AG08395 (cell line): ENCODE measurements around the gene ADD3.

Experiments used
- DNase-seq: peaks from one replicate; pipeline ENCODE4 v3.0.0; 2012; ENCODE audit warnings: mixed read lengths, low spot score

Gene ADD3

DNA sequence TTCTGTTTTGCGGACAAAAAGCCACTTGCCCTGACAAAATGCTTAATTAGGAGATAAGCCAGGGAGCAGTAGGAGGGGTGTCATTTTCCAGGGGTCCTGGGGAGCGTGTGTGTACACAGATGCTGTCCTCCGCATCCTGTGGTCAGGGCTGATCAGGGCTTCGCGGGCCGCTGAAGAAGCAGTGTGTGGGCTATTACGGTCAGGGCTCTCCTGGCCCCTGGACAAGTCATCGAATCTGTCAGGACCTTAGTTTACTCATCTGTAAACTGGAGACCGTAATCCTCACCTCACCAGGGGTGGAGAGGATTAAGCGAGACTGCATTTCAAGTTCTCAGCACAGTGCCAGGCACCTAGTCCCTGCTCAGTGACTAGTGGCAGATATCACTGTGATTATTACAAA, 173.7 kb downstream of the ADD3 start:
- DNase-seq: no peak

DNA sequence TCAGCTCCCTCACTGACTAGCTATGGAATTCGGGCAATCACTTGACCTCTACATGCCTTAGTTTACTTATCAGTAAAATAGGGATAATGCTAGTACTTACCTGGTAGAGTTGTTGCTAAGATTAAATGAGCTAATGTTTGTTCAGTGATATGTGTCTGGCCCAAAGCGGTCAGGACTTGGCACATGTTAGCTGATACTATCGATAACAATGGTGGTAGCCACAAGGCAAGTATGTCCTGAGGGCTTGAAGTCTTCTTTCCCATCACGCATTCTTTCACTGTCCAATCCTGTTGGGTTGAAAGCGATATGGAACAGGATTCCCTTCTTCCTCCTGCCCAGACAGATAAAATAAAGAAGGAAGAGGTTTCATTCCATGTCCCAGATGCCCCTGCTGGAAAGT, 174.1 kb downstream of the ADD3 start:
- DNase-seq: no peak

DNA sequence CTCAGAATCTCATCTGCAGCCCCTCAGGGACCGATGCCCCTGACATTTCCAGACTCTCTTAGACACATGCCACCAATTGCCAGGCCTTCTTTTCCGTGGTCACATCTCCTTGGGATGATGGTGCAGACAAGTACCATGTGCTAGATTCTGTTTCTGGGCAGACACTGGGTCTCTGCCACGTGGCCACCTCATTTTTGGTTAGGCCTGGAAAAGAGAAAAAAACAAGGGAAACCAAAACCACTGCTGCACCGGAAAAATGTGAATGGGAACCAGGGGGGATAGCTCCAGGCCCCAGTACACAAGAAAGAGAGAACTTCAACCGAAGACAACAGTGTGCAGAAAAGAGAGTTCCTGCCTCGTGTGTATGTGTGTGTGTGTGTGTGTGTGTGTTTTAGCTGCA, 176.6 kb downstream of the ADD3 start:
- no peak for DNase-seq
